Mesendoderm (in vitro differentiated cells): Measurements from ENCODE around the gene SPATS1.

Source experiments
- DNase-seq: peaks from one replicate; pipeline ENCODE4 v3.0.0; 2013
- H2AK5ac ChIP-seq: 2 replicates; pipeline ENCODE4 v1.6.1; 2013; ENCODE audit warnings: low read length, inconsistent platforms
- H2BK120ac ChIP-seq: 2 replicates; pipeline ENCODE4 v1.6.1; 2013; ENCODE audit warnings: low read depth, mild to moderate bottlenecking, low read length, moderate library complexity, mixed read lengths
- H2BK15ac ChIP-seq: replicated peaks from 2 replicates; pipeline ENCODE4 v1.6.1; 2013; ENCODE audit warnings: low read depth, mild to moderate bottlenecking, moderate library complexity
- H2BK5ac ChIP-seq: 2 replicates; pipeline ENCODE4 v1.6.1; 2013; ENCODE audit warnings: low read length, inconsistent platforms
- H3K18ac ChIP-seq: 2 replicates; pipeline ENCODE4 v1.6.1; 2013; ENCODE audit warnings: mild to moderate bottlenecking, low read length, mixed read lengths
- H3K23ac ChIP-seq: one replicate; pipeline ENCODE4 v1.6.1; 2013; ENCODE audit warnings: low read length
- H3K27ac ChIP-seq: 2 replicates; pipeline ENCODE4 v1.5.1; 2013; ENCODE audit warnings: low read depth, mild to moderate bottlenecking, inconsistent platforms, low read length, moderate library complexity
- H3K27me3 ChIP-seq: 2 replicates; pipeline ENCODE4 v1.6.1; 2013; ENCODE audit warnings: low read length, control low read depth, mild to moderate bottlenecking, inconsistent platforms; ENCODE audit not compliant: insufficient read depth, poor library complexity
- H3K36me3 ChIP-seq: 2 replicates; pipeline ENCODE4 v1.6.1; 2013; ENCODE audit warnings: low read length, inconsistent platforms; ENCODE audit not compliant: control insufficient read depth, insufficient read depth
- H3K4ac ChIP-seq: one replicate; pipeline ENCODE4 v1.6.1; 2013; ENCODE audit warnings: low read depth, mild to moderate bottlenecking, low read length, moderate library complexity
- H3K4me1 ChIP-seq: 2 replicates; pipeline ENCODE4 v1.6.1; 2013; ENCODE audit warnings: low read depth, low read length, inconsistent platforms; ENCODE audit not compliant: control insufficient read depth
- H3K4me2 ChIP-seq: 2 replicates; pipeline ENCODE4 v1.6.1; 2013; ENCODE audit warnings: low read length
- H3K4me3 ChIP-seq: 2 replicates; pipeline ENCODE4 v1.5.1; 2013; ENCODE audit warnings: mild to moderate bottlenecking, low read length
- H3K56ac ChIP-seq: one replicate; pipeline ENCODE4 v1.6.1; 2013; ENCODE audit warnings: low read length
- H3K79me1 ChIP-seq: 2 replicates; pipeline ENCODE4 v1.6.1; 2013; ENCODE audit warnings: low read length, inconsistent platforms
- H3K79me2 ChIP-seq: 2 replicates; pipeline ENCODE4 v1.6.1; 2013; ENCODE audit warnings: mild to moderate bottlenecking, low read length; ENCODE audit not compliant: control insufficient read depth, insufficient read depth
- H3K9ac ChIP-seq: 2 replicates; pipeline ENCODE4 v1.6.1; 2013; ENCODE audit warnings: low read length, inconsistent platforms
- H4K5ac ChIP-seq: one replicate; pipeline ENCODE4 v1.6.1; 2013; ENCODE audit warnings: low read length
- H4K8ac ChIP-seq: one replicate; pipeline ENCODE4 v1.6.1; 2013; ENCODE audit warnings: low read depth, mild to moderate bottlenecking, control low read depth, low read length, moderate library complexity
- WGBS: extraction: QIAGEN DNeasy Blood & Tissue Kit; methylation state at CpG from one replicate; pipeline ENCODE4 v1.1.7; 2013; ENCODE audit warnings: low lambda C conversion rate, missing lambda C conversion rate; ENCODE audit not compliant: insufficient coverage; ENCODE audit errors: extremely low coverage; 5-methylcytosine and 5-hydroxymethylcytosine counted together

SPATS1 gene

DNA sequence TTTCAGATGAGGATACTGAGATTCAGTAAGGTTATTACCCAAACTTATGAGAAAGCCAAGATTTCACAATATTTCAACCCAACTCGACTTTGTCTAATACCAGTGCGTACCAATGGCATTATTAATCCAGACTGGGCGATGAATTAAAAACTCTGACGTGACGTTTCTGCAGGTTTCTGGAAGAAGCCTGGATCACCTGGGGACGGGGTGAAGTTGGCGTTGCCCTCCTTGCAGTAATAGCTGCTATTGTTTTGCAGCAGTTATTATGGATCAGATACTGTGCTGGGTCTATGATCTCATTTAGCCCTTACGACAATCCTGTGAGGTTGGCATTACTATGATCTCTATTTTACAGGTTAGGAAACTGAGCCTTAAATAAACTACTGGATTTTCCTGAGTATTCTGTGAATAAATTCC lies 44.5 kb downstream of the SPATS1 start:
- H4K8ac ChIP-seq: no peak overlapping the region
- no peaks in the 10 kb centered on the region for H3K36me3 ChIP-seq
- H2BK5ac ChIP-seq: no peak overlapping the region
- DNase-seq: no peak
- peaks cover 8% of the 10 kb centered on the region for H3K79me1 ChIP-seq
- H2BK15ac ChIP-seq: no peak overlapping the region
- peaks cover 28% of the 10 kb centered on the region for H3K79me2 ChIP-seq
- H3K9ac ChIP-seq: peak overlapping the region; percentile 86
- H3K4ac ChIP-seq: no peak overlapping the region
- no peak overlapping the region for H2AK5ac ChIP-seq
- H3K23ac ChIP-seq: no peak overlapping the region
- H3K18ac ChIP-seq: peak overlapping the region; percentile 62
- H3K4me2 ChIP-seq: peak overlapping the region; percentile 96
- H3K27ac ChIP-seq: peak overlapping the region; percentile 7
- peaks cover 7% of the 10 kb centered on the region for H3K4me1 ChIP-seq
- H4K5ac ChIP-seq: peak overlapping the region; percentile 68
- no CpG with 5 or more reads among the region's 8 CpGs for WGBS
- peak overlapping the region; percentile 92 for H3K56ac ChIP-seq
- peak overlapping the region; percentile 57 for H3K4me3 ChIP-seq
- no peaks in the 10 kb centered on the region for H3K27me3 ChIP-seq
- H2BK120ac ChIP-seq: no peak overlapping the region

DNA sequence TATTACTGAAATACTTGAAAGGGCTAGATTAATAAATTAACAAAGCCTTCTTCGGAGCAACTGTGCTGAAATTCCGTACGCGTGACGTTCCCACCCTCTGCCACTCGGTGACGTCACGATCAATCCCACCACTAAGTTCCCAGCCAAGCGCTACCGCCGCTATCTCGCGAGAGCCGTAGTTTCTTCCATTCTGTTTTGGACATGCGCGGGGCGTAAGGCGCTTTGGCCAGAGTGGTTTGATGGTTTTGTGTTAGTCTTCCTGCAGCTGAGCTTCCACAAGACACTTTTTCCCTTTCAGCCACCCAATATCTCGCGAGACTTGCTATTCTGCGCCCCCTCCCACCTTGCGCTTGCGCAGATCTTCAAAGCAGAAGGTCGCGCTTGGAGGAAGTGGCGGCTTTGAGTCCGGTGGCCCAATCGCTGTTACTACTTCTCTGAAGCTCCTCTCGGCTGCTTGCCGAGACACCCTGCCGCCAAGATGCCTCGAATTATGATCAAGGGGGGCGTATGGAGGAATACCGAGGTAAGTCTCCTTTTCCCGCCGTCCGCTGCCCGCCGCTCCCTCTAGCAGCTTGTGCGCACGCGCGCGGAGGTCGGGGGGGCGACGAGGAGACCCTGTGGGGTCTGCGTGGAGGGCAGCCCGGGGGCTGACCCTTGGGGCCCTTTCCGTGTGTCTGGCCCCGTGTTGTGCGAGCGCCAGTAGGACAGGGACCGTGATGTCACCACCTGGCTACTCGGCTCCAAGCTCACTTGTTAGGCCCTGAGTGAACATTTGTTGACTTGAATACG lies 45.1 kb downstream of the SPATS1 start, which contains the start of gene CDC5L:
CDC5L (plus strand) TSS at position 361 of the 789 bp plus-strand sequence; CDS start at position 479, 118 bp downstream.
- peaks cover 7% of the 10 kb centered on the region for H3K4me1 ChIP-seq
- H3K27ac ChIP-seq: peak within 1 kb of the TSS; percentile 90
- H3K4ac ChIP-seq: no peak within 1 kb of the TSS
- peak within 1 kb of the TSS; percentile 96 for H3K4me2 ChIP-seq
- peak within 1 kb of the TSS; percentile 98 for H3K56ac ChIP-seq
- no peak within 1 kb of the TSS for H2AK5ac ChIP-seq
- WGBS: no CpG with 5 or more reads among the region's 56 CpGs
- H4K8ac ChIP-seq: no peak within 1 kb of the TSS
- H3K27me3 ChIP-seq: no peaks in the 10 kb centered on the region
- peak; percentile 99 for DNase-seq
- peak within 1 kb of the TSS; percentile 21 for H2BK5ac ChIP-seq
- peak within 1 kb of the TSS; percentile 57 for H3K4me3 ChIP-seq
- peaks cover 8% of the 10 kb centered on the region for H3K79me1 ChIP-seq
- H2BK15ac ChIP-seq: no peak within 1 kb of the TSS
- H3K18ac ChIP-seq: peak within 1 kb of the TSS; percentile 93
- H2BK120ac ChIP-seq: no peak within 1 kb of the TSS
- no peak within 1 kb of the TSS for H3K23ac ChIP-seq
- peak within 1 kb of the TSS; percentile 86 for H3K9ac ChIP-seq
- H3K36me3 ChIP-seq: no peaks in the 10 kb centered on the region
- peak within 1 kb of the TSS; percentile 68 for H4K5ac ChIP-seq
- H3K79me2 ChIP-seq: peaks cover 28% of the 10 kb centered on the region

DNA sequence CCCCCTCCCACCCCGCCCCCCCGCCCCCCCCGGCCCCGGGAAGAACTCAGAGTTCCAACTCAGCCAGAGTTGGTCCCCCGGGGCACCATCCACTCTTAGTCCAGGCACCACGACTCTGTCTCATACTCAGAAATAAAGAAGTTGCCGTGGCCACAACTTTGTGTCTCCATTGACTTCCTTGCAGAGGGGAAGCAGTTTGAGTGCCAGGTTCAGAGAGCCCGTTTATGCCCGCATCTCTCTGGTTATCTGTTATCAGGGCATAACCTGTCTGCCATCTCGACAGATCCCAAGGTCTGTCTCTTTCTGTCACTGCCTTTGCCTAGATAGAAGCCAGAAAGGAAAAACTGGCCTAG lies 45.7 kb downstream of the SPATS1 start:
- Histone ChIP-seq H3K56ac (peak overlapping the region; percentile 98), H3K9ac (peak overlapping the region; percentile 55), H3K18ac (peak overlapping the region; percentile 93), H2BK5ac (no peak overlapping the region), H2BK120ac (no peak overlapping the region), H3K23ac (no peak overlapping the region), H4K8ac (no peak overlapping the region), H2BK15ac (no peak overlapping the region), H3K4ac (no peak overlapping the region), H3K27ac (no peak overlapping the region), H3K27me3 (no peaks in the 10 kb centered on the region), H3K79me2 (peaks cover 28% of the 10 kb centered on the region), H3K4me2 (peak overlapping the region; percentile 64), H3K79me1 (peaks cover 8% of the 10 kb centered on the region), H3K4me3 (peak overlapping the region; percentile 54), H3K36me3 (no peaks in the 10 kb centered on the region), H2AK5ac (no peak overlapping the region), H3K4me1 (peaks cover 7% of the 10 kb centered on the region), H4K5ac (no peak overlapping the region)
- peak; percentile 31 for DNase-seq
- WGBS: no CpG with 5 or more reads among the region's 10 CpGs

DNA sequence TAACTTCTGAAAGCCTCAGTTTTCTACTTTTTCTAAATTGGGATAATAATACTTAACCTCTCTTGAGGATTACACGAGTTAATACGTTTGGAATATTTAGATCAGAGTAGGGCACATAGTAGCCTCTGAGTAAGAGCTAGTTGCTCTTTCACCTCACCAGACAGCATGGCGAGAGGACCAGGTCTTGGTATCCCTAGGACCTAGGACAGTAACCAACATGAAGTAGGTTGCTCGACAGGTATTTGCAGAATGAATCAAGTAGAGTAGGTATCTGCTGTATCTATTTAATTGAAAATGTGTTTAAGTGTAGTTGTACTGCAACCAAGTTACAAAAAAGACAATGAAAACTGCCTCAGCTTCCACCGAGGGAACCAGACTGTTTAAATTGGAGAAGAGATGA lies 46.4 kb downstream of the SPATS1 start:
- Histone ChIP-seq H2BK15ac (no peak overlapping the region), H3K4me2 (peak overlapping the region; percentile 4), H2AK5ac (no peak overlapping the region), H3K27ac (no peak overlapping the region), H3K18ac (no peak overlapping the region), H3K4me3 (no peak overlapping the region), H3K9ac (peak overlapping the region; percentile 2), H4K8ac (no peak overlapping the region), H3K56ac (peak overlapping the region; percentile 4), H3K79me2 (peaks cover 28% of the 10 kb centered on the region), H2BK5ac (no peak overlapping the region), H3K36me3 (no peaks in the 10 kb centered on the region), H3K79me1 (peaks cover 8% of the 10 kb centered on the region), H3K27me3 (no peaks in the 10 kb centered on the region), H3K4me1 (peaks cover 7% of the 10 kb centered on the region), H3K23ac (no peak overlapping the region), H4K5ac (no peak overlapping the region), H2BK120ac (no peak overlapping the region), H3K4ac (no peak overlapping the region)
- WGBS: no CpG with 5 or more reads among the region's 5 CpGs
- DNase-seq: peak; percentile 13

DNA sequence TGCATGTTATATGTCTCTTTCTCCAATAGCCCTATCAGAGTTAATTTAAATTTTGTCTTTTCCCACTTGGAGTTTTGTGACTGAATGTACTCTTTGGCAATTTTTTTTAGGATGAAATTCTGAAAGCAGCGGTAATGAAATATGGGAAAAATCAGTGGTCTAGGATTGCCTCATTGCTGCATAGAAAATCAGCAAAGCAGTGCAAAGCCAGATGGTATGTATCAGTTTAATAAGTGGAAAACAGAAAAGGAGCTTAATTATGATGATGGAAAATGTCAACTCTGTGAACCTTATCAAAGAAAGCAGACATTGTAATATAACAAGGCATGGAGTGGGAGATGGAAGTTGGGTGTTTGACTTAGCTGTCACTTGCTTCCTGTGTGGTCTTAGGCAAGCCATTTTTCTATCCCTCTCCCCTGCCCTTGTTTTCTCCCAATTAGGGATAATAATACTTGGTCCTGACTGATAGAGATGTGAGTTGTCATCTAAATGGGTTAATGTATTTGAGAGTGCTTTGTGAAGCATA lies 47.8 kb downstream of the SPATS1 start:
- Histone ChIP-seq H3K27ac (no peak overlapping the region), H2BK5ac (no peak overlapping the region), H3K79me2 (peaks cover 28% of the 10 kb centered on the region), H3K56ac (peak overlapping the region; percentile 17), H3K36me3 (peaks cover 1% of the 10 kb centered on the region), H3K4me3 (no peak overlapping the region), H4K8ac (no peak overlapping the region), H4K5ac (no peak overlapping the region), H3K18ac (no peak overlapping the region), H2BK120ac (no peak overlapping the region), H3K23ac (no peak overlapping the region), H3K27me3 (no peaks in the 10 kb centered on the region), H2AK5ac (no peak overlapping the region), H3K4me1 (peaks cover 7% of the 10 kb centered on the region), H3K4me2 (no peak overlapping the region), H2BK15ac (no peak overlapping the region), H3K4ac (no peak overlapping the region), H3K9ac (no peak overlapping the region), H3K79me1 (peaks cover 8% of the 10 kb centered on the region)
- no CpG with 5 or more reads among the region's 1 CpG for WGBS
- DNase-seq: no peak
